ENCODE results near the gene LBH.

- no peak for TF ChIP-seq CTCF (IDR thresholded peaks at IDR 0.05)
- TF ChIP-seq ZFX (IDR thresholded peaks at IDR 0.05; ENCODE audit: borderline replicate concordance): no peak
These were observed 30.4 kb downstream of the LBH start for GRCh38 chr2:30261695-30262211.

All from 22Rv1 (cell line).